DOHH2 (cell line): ENCODE data around the gene TSKS.

ENCODE experiments used
- H3F3A ChIP-seq: fragments of 200-600 bp; sonication (generic), shearing (Covaris generic); 2 replicates; pipeline ENCODE4 v1.6.0; 2016; ENCODE audit warnings: antibody characterized with exemption, mild to moderate bottlenecking; ENCODE audit not compliant: control insufficient read depth, insufficient read depth
- H3K27ac ChIP-seq: fragments of 200-600 bp; sonication (generic); 2 replicates; pipeline ENCODE4 v1.5.1; 2014; ENCODE audit warnings: low read depth, mild to moderate bottlenecking, low read length, moderate library complexity
- H3K27me3 ChIP-seq: fragments of 200-600 bp; sonication (generic); 2 replicates; pipeline ENCODE4 v1.6.1; 2014; ENCODE audit warnings: mild to moderate bottlenecking, low read length, mixed read lengths; ENCODE audit not compliant: control insufficient read depth
- H3K36me3 ChIP-seq: fragments of 200-600 bp; sonication (generic); 2 replicates; pipeline ENCODE4 v1.6.1; 2014; ENCODE audit warnings: mild to moderate bottlenecking, low read length, moderate library complexity, mixed read lengths; ENCODE audit not compliant: control insufficient read depth
- H3K4me1 ChIP-seq: fragments of 200-600 bp; sonication (generic); 2 replicates; pipeline ENCODE4 v1.6.1; 2014; ENCODE audit warnings: mild to moderate bottlenecking, low read length, mixed read lengths; ENCODE audit not compliant: control insufficient read depth
- H3K4me2 ChIP-seq: fragments of 200-600 bp; sonication (generic); 2 replicates; pipeline ENCODE4 v1.6.0; 2014; ENCODE audit warnings: mild to moderate bottlenecking, low read length, moderate library complexity
- H3K4me3 ChIP-seq: fragments of 200-600 bp; sonication (generic); 2 replicates; pipeline ENCODE4 v1.5.1; 2014; ENCODE audit warnings: mild to moderate bottlenecking, low read length, mixed read lengths
- H3K79me2 ChIP-seq: fragments of 200-600 bp; sonication (generic); 2 replicates; pipeline ENCODE4 v1.6.1; 2014; ENCODE audit warnings: mild to moderate bottlenecking, low read length, mixed read lengths; ENCODE audit not compliant: control insufficient read depth
- H3K9me2 ChIP-seq: fragments of 200-600 bp; sonication (generic); replicated peaks from 2 replicates; pipeline ENCODE4 v1.6.1; 2014; ENCODE audit warnings: mild to moderate bottlenecking, low read length, mixed read lengths; ENCODE audit not compliant: control insufficient read depth
- H3K9me3 ChIP-seq: fragments of 200-600 bp; sonication (generic); 2 replicates; pipeline ENCODE4 v1.6.1; 2014; ENCODE audit warnings: antibody characterized with exemption, low read length, mixed read lengths; ENCODE audit not compliant: control insufficient read depth, insufficient read depth
- H4K20me1 ChIP-seq: fragments of 200-600 bp; sonication (generic); 2 replicates; pipeline ENCODE4 v1.6.0; 2014; ENCODE audit warnings: low read depth, mild to moderate bottlenecking, antibody characterized with exemption, low read length, moderate library complexity; ENCODE audit not compliant: control insufficient read depth, insufficient read depth
- CTCF ChIP-seq: fragments of 200-600 bp; sonication (generic); IDR thresholded peaks from one replicate; pipeline ENCODE4 v1.5.1; 2014; ENCODE audit warnings: antibody characterized with exemption, mild to moderate bottlenecking, low read depth, low read length; ENCODE audit not compliant: poor library complexity, severe bottlenecking
- EZH2phosphoT487 ChIP-seq: fragments of 200-600 bp; sonication (generic); IDR thresholded peaks from 2 replicates; pipeline ENCODE4 v1.6.1; 2017; ENCODE audit warnings: borderline replicate concordance, mild to moderate bottlenecking, antibody characterized with exemption, low read length, moderate library complexity, mixed read lengths

The TSKS gene

DNA sequence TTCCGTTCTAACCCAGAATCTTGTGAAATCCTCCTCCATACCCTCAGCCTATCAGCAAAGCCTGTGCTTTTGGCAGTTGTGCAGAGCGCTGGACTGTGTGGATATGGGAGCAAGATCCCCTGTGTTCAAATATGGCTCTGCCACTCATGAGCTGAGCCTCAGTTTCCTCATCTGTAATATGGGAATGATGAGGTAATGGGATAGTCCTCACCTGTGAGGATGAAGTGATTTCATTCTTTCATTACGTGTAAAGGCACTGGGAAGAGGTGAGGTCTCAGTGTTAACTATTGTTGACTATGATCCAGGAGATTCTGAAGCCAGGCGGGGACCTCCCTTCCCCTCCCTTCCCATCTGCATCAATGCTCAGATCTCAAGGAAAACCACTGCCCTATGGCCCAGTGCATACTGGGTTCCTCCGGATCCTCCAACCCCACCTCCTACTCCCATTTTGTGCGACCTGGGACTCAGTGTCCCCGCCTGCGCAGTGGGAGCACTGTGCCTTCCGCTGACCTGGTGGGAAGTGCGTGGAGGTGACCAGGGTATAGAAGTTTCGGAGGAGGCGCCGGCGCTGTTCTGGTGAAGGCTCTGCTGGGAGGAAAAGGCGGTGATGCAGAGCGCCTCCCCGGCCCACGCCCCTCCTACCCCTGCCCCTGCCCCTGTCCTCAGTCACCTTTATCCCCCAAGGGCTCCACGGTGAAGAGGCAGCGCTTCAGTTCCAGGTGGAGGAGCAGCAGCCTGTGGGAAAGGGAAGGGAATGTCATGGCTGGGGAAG lies 45.0 kb upstream of the TSKS start:
- peaks cover 4% of the 10 kb centered on the region for H4K20me1 ChIP-seq
- 0 out of 2 replicates have a peak, but pooled peaks cover 4% of the 10 kb centered on the region for H3F3A ChIP-seq
- TF ChIP-seq EZH2phosphoT487 (no peak), CTCF (no peak)
- peaks cover 35% of the 10 kb centered on the region for H3K4me1 ChIP-seq
- no peak overlapping the region for H3K27ac ChIP-seq
- peaks cover 5% of the 10 kb centered on the region; the same call in 1 of the 2 replicates for H3K79me2 ChIP-seq
- H3K9me3 ChIP-seq = no peaks in the 10 kb centered on the region
- peaks cover 36% of the 10 kb centered on the region for H3K36me3 ChIP-seq
- peak overlapping the region; percentile 76 for H3K4me3 ChIP-seq
- H3K9me2 ChIP-seq = no peaks in the 10 kb centered on the region
- no peaks in the 10 kb centered on the region for H3K27me3 ChIP-seq
- peak overlapping the region; percentile 98 for H3K4me2 ChIP-seq

DNA sequence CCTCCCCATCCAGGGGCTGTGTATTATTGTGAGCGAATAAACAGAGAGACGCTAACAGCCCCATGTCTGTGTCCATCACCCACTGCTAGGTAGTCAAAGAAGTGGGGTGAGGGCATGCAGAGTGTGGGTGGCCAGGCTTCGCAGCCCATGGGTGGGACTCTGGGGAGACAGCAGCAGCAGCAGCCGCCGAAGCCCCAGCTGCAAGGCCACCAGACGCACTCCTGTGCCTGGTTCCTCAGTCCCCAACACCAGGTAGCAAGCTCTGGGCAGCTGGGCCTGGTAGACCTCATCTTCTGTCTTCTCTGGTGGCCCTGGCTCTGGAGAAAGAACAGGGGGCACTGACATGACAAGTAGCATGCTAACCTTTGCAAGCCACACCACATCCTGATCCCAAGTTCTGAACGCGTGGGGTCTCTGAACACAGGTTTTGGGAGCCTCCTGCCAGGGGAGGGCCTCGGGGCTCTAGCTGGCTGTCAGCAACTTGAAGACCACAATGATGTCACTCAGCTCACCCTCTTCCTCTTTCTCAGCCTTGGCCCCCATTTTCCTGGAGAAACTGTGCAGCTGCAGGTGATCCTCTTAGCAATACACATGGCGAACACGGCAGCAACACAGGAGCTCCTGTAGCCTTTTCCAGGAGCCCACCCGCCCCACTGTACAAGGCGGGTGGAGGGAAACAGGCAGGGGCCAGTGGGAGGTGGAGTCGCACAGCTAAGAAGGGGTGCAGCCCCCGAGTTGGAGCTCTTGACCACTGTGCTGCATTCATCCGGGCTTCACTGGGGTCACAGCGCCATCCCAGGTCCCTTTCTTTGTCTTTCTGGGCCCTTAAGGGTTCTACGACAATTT lies 44.2 kb upstream of the TSKS start:
- peaks cover 43% of the 10 kb centered on the region for H3K36me3 ChIP-seq
- H3K79me2 ChIP-seq = no peaks in the 10 kb centered on the region
- no peak overlapping the region for H3K27ac ChIP-seq
- 0 out of 2 replicates have a peak, but pooled peaks cover 1% of the 10 kb centered on the region for H3F3A ChIP-seq
- H4K20me1 ChIP-seq = peaks cover 4% of the 10 kb centered on the region
- H3K9me3 ChIP-seq = no peaks in the 10 kb centered on the region
- TF ChIP-seq EZH2phosphoT487 = no peak
- TF ChIP-seq CTCF = no peak
- H3K27me3 ChIP-seq = no peaks in the 10 kb centered on the region
- peaks cover 30% of the 10 kb centered on the region for H3K4me1 ChIP-seq
- no peaks in the 10 kb centered on the region for H3K9me2 ChIP-seq
- H3K4me2 ChIP-seq = no peak overlapping the region
- no peak overlapping the region for H3K4me3 ChIP-seq

- Histone ChIP-seq H3K27me3 (no peaks in the 10 kb centered on the region), H3K4me2 (no peak overlapping the region), H3K9me3 (no peaks in the 10 kb centered on the region), H3K4me3 (no peak overlapping the region), H3K4me1 (peaks cover 26% of the 10 kb centered on the region), H3K36me3 (peaks cover 45% of the 10 kb centered on the region), H3K79me2 (no peaks in the 10 kb centered on the region), H4K20me1 (peaks cover 4% of the 10 kb centered on the region), H3F3A (no peaks in the 10 kb centered on the region), H3K27ac (no peak overlapping the region), H3K9me2 (no peaks in the 10 kb centered on the region)
- TF ChIP-seq CTCF (no peak), EZH2phosphoT487 (no peak)
These were observed 43.5 kb upstream of the TSKS start for GRCh38 chr19:49806620-49806959.
